Stimulated activated CD8-positive, alpha-beta memory T cell treated with anti-CD3 and anti-CD28 coated beads, Interleukin-4, amount 100 ng/mL, for 24 hours (primary cell): ENCODE results near the gene NFKBIE.

Source experiments
- DNase-seq: peaks from one replicate; pipeline ENCODE4 v3.0.0-alpha.2; 2020; ENCODE audit warnings: low read depth

The NFKBIE gene

DNA sequence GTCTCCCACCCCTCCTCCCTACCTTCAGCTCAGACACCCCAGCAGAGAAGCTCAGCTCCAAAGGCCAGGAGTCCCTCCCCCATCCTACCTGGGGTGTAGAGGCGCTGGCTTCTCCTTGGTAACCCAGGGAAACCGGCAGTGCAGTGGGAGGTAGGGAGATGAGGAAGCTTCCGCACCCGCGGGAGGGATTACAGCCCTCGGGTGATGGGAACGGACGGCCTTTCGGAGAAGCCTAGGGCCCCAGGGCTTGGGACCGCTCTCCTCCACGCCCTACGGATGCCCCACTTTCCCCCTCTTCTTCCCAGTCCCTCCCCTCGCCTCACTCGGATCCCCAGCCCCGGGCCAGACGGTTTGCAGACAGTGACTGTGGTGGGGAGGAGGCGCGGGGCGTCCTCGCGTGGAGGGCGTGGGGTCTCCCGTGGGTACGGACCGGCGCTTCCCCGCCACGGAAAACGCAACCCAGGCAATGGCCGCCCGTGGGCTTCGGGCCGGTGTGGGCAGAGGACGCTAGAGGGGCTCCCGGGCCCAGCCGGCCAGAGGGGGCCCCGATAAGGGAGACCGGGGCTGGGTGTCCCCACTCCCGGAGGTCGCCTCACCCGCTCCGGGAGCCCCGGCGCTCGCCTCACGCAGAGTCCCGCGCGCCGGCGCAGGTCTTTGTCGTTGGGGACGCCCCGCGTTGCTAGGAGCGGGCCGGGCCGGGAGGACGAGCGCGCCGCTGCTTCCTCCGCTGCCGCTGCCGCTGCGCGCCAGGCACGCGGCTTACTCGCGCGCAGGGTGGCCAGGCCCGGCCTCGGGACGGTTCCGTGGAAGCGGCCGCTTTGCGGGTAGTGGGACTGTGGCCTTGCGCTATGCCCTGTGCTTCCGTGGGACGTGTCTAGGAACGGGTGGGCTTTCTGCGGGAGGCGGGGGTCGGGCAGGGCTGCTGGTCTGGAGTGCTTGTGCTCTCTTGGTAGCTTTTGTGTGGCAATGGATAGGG, 32.0 kb upstream of the NFKBIE start:
- DNase-seq, result peak; percentile 36

- no peak for DNase-seq
Measured at GRCh38 chr6:44294832-44295791, 29.8 kb upstream of the NFKBIE start.

- no peak for DNase-seq
Measured at GRCh38 chr6:44292661-44293365, 27.5 kb upstream of the NFKBIE start.

- DNase-seq, result no peak
Measured at GRCh38 chr6:44291841-44292240, 26.5 kb upstream of the NFKBIE start.

- no peak for DNase-seq
Measured at GRCh38 chr6:44289726-44290260, 24.4 kb upstream of the NFKBIE start.

DNA sequence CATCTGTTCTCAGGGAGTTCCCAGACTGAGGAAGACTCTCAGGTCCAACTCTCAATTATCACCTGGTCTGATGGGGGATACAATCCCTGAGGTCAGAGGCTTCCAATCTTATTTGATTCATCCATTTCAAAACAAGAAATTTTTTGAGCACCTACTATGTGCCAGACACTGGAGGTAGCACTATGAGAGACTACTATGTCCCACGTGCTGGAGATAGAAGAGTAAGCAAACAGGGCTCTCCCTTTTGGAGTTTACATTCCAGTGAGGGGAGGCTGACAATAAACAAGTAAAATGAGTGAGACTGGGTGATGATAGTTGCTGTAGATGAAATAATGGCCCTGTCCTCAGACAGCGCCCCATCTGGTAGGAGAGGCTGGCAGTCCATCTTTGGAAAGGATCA, 21.4 kb upstream of the NFKBIE start:
- DNase-seq, result no peak

DNA sequence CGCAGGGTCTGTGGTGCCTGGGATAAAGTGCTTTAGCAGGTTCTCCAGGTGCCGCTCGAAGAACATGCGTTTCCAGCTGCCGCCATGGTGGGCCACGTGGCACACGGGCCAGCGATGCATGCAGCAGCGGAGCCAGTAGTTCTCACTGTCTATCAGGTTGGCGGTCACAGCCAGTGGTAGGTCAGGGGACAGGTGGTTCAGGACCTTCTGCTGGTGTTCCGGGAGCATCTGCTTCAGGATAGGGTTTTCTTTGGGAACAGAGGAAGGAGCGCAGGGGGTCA, 20.9 kb upstream of the NFKBIE start:
- DNase-seq, result no peak

DNA sequence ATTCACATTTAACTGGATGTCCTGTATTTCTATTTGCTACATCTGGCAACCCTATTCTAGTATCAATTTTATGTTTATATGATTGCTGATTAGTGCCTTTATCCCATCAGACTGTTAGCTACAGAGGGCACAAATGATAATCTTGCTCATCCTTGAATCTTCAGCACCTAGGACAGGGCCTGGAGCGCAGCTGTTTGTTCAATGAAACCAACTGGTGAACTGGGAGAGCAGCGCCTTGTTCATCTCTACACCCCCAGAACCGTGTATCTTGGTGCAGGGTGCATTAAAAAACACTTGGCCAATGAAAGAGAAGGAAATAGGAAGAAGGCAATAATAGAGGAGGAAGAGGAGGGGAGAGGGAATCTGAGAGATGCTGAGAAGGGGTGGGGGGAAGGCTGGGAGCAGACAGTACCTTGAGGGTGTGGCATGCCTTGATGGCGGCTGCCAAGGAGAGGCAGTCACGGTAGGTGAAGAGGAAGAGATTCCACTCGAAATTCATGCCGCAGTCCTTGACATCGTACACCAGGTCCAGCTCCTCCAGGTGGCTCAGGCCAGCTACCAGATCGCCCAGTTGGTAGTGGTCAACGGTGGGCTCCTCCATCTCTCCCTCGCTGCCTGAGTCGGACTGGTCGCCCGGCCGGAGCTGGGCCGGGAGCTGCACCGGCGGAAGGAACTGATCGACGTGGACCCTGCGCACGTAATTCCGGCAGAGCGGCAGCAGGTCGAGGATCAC, 20.4 kb upstream of the NFKBIE start:
- no peak for DNase-seq

GRCh38 chr6:44284867-44285266, 19.5 kb upstream of the NFKBIE start:
- DNase-seq, result no peak

GRCh38 chr6:44284121-44284520, 18.8 kb upstream of the NFKBIE start:
- no peak for DNase-seq

GRCh38 chr6:44278774-44279697, 13.7 kb upstream of the NFKBIE start:
- DNase-seq, result no peak

GRCh38 chr6:44278315-44278714, 13.0 kb upstream of the NFKBIE start:
- no peak for DNase-seq

GRCh38 chr6:44277763-44278162, 12.4 kb upstream of the NFKBIE start:
- DNase-seq, result no peak

DNA sequence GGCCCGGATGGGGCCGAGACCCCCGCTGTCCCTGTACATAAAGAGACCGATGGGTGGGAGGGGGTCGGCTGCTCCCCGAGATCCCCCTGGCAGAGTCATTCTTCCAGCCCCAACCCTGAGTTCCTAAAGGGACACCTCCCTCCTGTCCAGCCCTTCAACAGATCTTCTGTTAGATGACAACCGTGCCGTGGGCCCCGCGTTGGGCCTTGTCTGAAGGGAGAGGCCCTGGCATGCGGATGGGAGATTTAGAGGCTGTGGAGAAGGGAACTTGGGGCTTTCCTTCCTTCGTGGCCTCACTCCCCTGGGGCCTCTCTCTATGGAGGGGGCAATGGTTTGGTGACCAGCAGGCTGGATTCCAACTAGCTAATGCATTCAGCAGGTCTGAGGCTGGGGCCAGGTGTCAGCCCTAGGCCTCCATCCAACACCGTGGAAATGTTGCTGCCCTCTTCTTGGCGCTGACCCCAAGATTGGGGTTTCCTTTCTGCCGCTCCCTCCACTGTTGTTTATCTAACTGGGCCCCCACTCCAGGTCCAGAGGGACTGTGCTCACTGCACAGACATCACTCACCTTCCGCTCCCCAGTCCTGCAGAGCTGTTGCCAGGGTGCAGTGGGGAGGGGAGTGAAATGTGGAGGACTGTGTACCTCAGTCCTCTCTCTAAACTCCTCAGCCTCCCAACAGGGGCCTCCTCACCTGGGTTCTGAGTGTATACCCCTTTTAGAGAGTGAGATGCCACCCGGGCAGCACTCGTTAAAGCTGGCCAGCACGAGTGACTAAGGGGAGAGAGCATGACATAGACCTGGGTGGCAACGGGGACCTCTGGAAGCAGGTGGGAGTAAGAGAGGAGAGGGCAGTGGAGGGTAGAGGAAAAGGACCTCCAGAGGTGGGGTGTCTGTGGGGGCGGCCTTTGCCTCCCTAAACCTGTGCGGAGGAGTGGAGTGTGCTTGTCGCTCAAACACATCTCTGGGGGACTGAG, 11.6 kb upstream of the NFKBIE start:
- DNase-seq, result no peak

GRCh38 chr6:44275749-44276648, 10.6 kb upstream of the NFKBIE start:
- no peak for DNase-seq

GRCh38 chr6:44275271-44275748, 10.0 kb upstream of the NFKBIE start:
- no peak for DNase-seq

DNA sequence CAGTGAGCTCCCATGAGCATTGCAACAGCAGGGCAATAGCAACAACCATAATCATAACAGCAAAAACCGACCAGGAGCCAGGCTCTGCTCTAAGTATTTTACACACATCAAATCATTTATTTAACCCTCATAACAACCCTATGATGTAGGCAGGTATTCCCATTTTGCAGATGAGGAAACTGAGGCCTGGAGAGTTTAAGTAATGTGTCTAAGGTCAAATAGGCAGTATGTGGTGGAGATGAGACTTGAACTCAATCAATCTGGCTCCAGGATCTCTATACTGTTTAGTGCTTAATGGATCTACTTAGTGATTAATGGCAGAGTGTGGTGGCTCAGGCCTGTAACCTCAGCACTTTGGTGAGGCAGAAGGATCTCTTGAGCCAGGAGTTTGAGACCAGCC, 8.3 kb upstream of the NFKBIE start:
- DNase-seq, result no peak
